Measurements from ENCODE around the gene RUSC2.
"Not testable (repeated sequence)": the region's sequence is repeated elsewhere in the genome, so short reads cannot be mapped to it uniquely, and the experiment has no call there.

RUSC2 gene

GRCh38 chr9:35526087-35526801, 36.3 kb downstream of the RUSC2 start:
- DNase-seq, result no peak

- DNase-seq, result no peak
These were observed 39.4 kb downstream of the RUSC2 start for GRCh38 chr9:35529161-35529823.

GRCh38 chr9:35533398-35533797, 43.5 kb downstream of the RUSC2 start:
- DNase-seq, result no peak

- DNase-seq, result not testable (repeated sequence)
These were observed 45.0 kb downstream of the RUSC2 start for GRCh38 chr9:35534921-35535320.

GRCh38 chr9:35537913-35538312, 48.0 kb downstream of the RUSC2 start:
- DNase-seq, result no peak

GRCh38 chr9:35538361-35539234, 48.7 kb downstream of the RUSC2 start:
- DNase-seq, result no peak

Data from activated T-cell treated with anti-CD3 and anti-CD28 coated beads, Interleukin-2, amount 50 U/mL, for 1 hour (primary cell).